CD4-positive, CD25-positive, alpha-beta regulatory T cell (primary cell): Measurements from ENCODE around the gene FSTL4. TPM values are rescaled to one million over a fixed set of nuclear protein-coding genes. Genes with fewer than 3 reads are reported as not detected.

ENCODE experiments used
- ATAC-seq, 2 donors: fragments of 150-1000 bp; cut with Tn5 transposase; one replicate each; pipeline ENCODE4 v1.10.0; 2021; ENCODE audit warnings: low read depth in 2 of 2, moderate number of reproducible peaks in 2 of 2, moderate library complexity in 1 of 2
- DNase-seq, 3 donors: peaks; one replicate each; pipeline versions ENCODE4 v3.0.0 to v3.0.0-alpha.2; 2012 to 2022; ENCODE audit warnings: mixed read lengths in 1 of 3
- H3K27ac ChIP-seq: one replicate; pipeline ENCODE4 v1.7.0; 2013; ENCODE audit warnings: mild to moderate bottlenecking, low read length; ENCODE audit not compliant: insufficient read depth, poor library complexity, severe bottlenecking
- H3K27me3 ChIP-seq: one replicate; pipeline ENCODE4 v1.7.0; 2013; ENCODE audit warnings: low read length; ENCODE audit not compliant: control insufficient read depth, insufficient read depth
- H3K36me3 ChIP-seq: one replicate; pipeline ENCODE4 v1.7.0; 2013; ENCODE audit warnings: mild to moderate bottlenecking, low read length, moderate library complexity; ENCODE audit not compliant: control insufficient read depth, insufficient read depth
- H3K4me1 ChIP-seq: 2 replicates; pipeline ENCODE4 v1.7.0; 2013; ENCODE audit warnings: mild to moderate bottlenecking, low read length; ENCODE audit not compliant: insufficient read depth, control insufficient read depth, poor library complexity, severe bottlenecking
- H3K4me3 ChIP-seq: one replicate; pipeline ENCODE4 v1.7.0; 2013; ENCODE audit warnings: low read depth, mild to moderate bottlenecking, low read length, moderate library complexity
- H3K9me3 ChIP-seq, 2 experiments: 1 replicate in 1 of 2; 2 replicates in 1 of 2; pipeline ENCODE4 v1.7.0; 2013; ENCODE audit warnings: low read length in 2 of 2, mild to moderate bottlenecking in 1 of 2, moderate library complexity in 1 of 2; ENCODE audit not compliant: control insufficient read depth in 2 of 2
- H3K27ac Mint-ChIP-seq, 3 donors: one replicate each; pipeline ENCODE4 v1.8.0; 2020 to 2022; ENCODE audit warnings: mild to moderate bottlenecking in 3 of 3, mixed read lengths in 3 of 3, moderate library complexity in 2 of 3
- H3K27me3 Mint-ChIP-seq: one replicate; pipeline ENCODE4 v1.8.0; 2022; ENCODE audit warnings: mild to moderate bottlenecking, mixed read lengths
- H3K36me3 Mint-ChIP-seq: one replicate; pipeline ENCODE4 v1.8.0; 2020; ENCODE audit warnings: mixed read lengths
- H3K4me1 Mint-ChIP-seq, 4 donors: one replicate each; pipeline ENCODE4 v1.8.0; 2020 to 2022; ENCODE audit warnings: mixed read lengths in 4 of 4, mild to moderate bottlenecking in 1 of 4
- H3K4me3 Mint-ChIP-seq, 4 donors: one replicate each; pipeline ENCODE4 v1.8.0; 2020 to 2022; ENCODE audit warnings: mild to moderate bottlenecking in 4 of 4, mixed read lengths in 4 of 4, moderate library complexity in 3 of 4
- H3K9me3 Mint-ChIP-seq, 7 donors: one replicate each; pipeline ENCODE4 v1.8.0; 2020 to 2022; ENCODE audit warnings: mixed read lengths in 7 of 7, mild to moderate bottlenecking in 3 of 7, moderate library complexity in 2 of 7
- polyA plus RNA-seq, 4 donors: library from polyadenylated mRNA; unstranded; fragments of 300-500 nt; fragmentation: Illumina TruSeq; gene quantifications; one replicate each; pipeline ENCODE4 v1.2.3, GENCODE V29; 2021
- total RNA-seq: library from RNA; stranded (reverse); gene quantifications from one replicate; pipeline ENCODE4 v1.2.3, GENCODE V29; 2022

Gene FSTL4
- total and polyA plus RNA-seq, 5 donors from 2014 or later, result 0.57 TPM; not detected in 4

DNA sequence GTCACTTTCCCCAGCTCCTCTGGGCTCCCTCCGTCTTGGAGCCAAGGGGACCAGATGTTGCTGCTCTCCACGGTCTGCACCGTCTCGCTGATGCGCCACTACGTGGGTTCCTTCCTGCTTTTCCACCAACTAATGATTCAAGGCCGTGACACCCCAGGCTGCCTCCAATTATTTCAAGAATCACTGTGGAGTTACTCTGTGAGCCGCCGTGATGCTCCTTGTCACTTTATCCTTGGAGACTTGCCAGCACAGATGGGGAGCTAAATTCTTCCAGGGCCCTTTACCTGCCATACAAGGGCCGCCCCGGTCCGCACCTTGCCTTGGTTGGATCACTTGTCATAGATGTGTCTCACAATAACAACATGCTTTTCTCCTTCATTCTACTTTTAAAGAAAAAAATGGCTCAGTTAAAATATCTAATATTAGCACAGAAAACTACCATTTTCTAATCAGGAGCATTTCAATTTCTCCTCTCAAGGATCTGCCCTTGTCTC, 202.0 kb downstream of the FSTL4 start:
- no peaks in the 10 kb centered on the region for H3K4me1 ChIP-seq
- H3K36me3 ChIP-seq, result no peaks in the 10 kb centered on the region
- Mint-ChIP-seq H3K9me3 (peaks cover 0 to under 1% (median 0%) of the 10 kb centered on the region in 7 donors), H3K27me3 (peaks cover 17% of the 10 kb centered on the region), H3K4me3 (no peak overlapping the region), H3K27ac (no peak overlapping the region), H3K4me1 (no peaks in the 10 kb centered on the region), H3K36me3 (no peaks in the 10 kb centered on the region)
- no peak overlapping the region for H3K27ac ChIP-seq
- no peak overlapping the region for H3K4me3 ChIP-seq
- DNase-seq (no peak), ATAC-seq (no peak)
- H3K27me3 ChIP-seq, result peaks cover 11% of the 10 kb centered on the region
- H3K9me3 ChIP-seq, result no peaks in the 10 kb centered on the region

DNA sequence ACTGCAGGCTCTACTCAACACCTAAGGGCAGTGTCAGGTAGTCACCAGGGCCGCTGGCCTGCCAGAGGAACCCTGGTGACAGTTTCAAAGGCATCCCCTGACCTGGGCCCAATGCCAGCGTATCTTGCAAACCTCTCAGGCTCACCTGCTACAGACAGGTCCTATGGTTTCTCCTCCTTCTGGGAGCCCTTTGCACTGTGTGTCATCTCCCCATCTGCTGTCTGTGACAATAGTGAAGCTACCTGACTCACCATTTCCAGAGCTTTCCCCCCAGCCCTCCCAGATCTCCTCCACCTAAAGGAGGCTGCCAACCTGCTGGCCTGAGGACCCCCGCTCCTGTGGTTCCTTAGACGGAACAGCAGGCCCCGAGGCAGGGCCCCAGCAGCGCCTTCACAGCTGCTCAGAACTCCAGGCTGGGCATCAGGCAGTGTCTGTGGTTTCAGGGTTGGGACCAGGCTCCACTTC, 203.1 kb downstream of the FSTL4 start:
- H3K27ac Mint-ChIP-seq, result no peak overlapping the region
- H3K4me1 Mint-ChIP-seq, result no peaks in the 10 kb centered on the region
- H3K27me3 ChIP-seq, result peaks cover 11% of the 10 kb centered on the region
- no peak overlapping the region for H3K4me3 ChIP-seq
- H3K36me3 ChIP-seq, result no peaks in the 10 kb centered on the region
- no peaks in the 10 kb centered on the region for H3K9me3 Mint-ChIP-seq
- no peaks in the 10 kb centered on the region for H3K36me3 Mint-ChIP-seq
- H3K4me3 Mint-ChIP-seq, result no peak overlapping the region
- no peak for ATAC-seq
- H3K4me1 ChIP-seq, result no peaks in the 10 kb centered on the region
- no peaks in the 10 kb centered on the region for H3K9me3 ChIP-seq
- peaks cover 14% of the 10 kb centered on the region for H3K27me3 Mint-ChIP-seq
- DNase-seq, result no peak
- H3K27ac ChIP-seq, result no peak overlapping the region

DNA sequence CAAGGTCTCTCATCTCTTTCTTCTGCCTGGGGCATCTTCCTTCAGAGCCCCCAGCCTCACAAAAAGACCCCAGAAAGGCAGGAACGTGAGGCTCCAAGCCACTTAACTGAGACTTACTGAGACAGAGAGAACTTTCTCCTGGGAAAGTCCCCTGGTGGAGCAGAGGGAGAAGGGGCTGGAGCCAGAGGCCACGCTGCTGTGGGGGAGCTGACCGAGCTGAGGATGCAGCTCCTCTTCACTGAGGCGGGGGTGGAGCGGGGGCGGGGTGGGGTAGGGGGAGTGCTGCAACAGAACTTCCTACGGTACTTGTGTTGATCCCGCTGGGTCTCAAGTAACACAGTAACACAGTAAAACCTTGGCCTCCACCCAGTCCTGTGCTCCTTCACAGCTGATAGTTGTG, 204.0 kb downstream of the FSTL4 start:
- ATAC-seq, result no peak
- Mint-ChIP-seq H3K4me1 (no peaks in the 10 kb centered on the region), H3K27ac (no peak overlapping the region), H3K9me3 (no peaks in the 10 kb centered on the region), H3K27me3 (peaks cover 12% of the 10 kb centered on the region), H3K36me3 (no peaks in the 10 kb centered on the region), H3K4me3 (no peak overlapping the region)
- no peak for DNase-seq
- Histone ChIP-seq H3K4me3 (no peak overlapping the region), H3K27ac (no peak overlapping the region), H3K9me3 (no peaks in the 10 kb centered on the region), H3K4me1 (no peaks in the 10 kb centered on the region), H3K36me3 (no peaks in the 10 kb centered on the region), H3K27me3 (peaks cover 6% of the 10 kb centered on the region)

DNA sequence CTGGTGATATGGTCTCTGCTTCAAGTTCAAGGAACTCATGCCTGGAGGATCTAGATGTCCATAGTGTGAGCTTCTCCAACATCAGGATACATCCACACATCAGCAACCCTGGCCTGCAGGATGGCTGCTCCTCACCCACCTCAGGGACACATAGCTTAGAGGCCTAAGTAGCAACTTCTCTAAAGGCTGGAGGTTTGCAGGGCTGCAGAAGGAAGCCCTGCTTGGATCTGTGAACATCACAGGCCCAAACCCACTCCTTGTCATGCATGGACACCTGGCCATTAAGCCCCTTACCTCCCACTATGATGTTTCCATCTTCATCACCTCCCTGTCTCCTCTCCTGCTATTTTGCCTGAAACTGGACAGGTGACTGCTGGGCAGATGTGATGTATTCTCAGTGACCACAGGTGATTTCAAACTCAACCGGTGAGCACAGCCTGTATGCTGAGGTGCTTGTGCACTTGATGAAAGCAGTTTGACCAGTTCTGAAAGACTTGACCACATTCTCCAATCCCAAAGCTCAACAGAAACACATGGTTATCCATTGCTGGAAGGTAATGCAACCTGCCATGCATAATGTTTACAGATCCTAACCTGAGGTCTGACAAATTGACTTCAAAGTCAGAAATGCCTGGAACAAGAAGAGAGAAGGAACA, 205.2 kb downstream of the FSTL4 start:
- no peaks in the 10 kb centered on the region for H3K9me3 Mint-ChIP-seq
- H3K4me3 Mint-ChIP-seq, result no peak overlapping the region
- Histone ChIP-seq H3K9me3 (no peaks in the 10 kb centered on the region), H3K4me1 (no peaks in the 10 kb centered on the region), H3K27ac (no peak overlapping the region), H3K36me3 (no peaks in the 10 kb centered on the region), H3K4me3 (no peak overlapping the region), H3K27me3 (peaks cover 2% of the 10 kb centered on the region)
- DNase-seq, result no peak
- peaks cover 8% of the 10 kb centered on the region for H3K27me3 Mint-ChIP-seq
- no peak for ATAC-seq
- H3K36me3 Mint-ChIP-seq, result no peaks in the 10 kb centered on the region
- no peak overlapping the region for H3K27ac Mint-ChIP-seq
- H3K4me1 Mint-ChIP-seq, result no peaks in the 10 kb centered on the region

DNA sequence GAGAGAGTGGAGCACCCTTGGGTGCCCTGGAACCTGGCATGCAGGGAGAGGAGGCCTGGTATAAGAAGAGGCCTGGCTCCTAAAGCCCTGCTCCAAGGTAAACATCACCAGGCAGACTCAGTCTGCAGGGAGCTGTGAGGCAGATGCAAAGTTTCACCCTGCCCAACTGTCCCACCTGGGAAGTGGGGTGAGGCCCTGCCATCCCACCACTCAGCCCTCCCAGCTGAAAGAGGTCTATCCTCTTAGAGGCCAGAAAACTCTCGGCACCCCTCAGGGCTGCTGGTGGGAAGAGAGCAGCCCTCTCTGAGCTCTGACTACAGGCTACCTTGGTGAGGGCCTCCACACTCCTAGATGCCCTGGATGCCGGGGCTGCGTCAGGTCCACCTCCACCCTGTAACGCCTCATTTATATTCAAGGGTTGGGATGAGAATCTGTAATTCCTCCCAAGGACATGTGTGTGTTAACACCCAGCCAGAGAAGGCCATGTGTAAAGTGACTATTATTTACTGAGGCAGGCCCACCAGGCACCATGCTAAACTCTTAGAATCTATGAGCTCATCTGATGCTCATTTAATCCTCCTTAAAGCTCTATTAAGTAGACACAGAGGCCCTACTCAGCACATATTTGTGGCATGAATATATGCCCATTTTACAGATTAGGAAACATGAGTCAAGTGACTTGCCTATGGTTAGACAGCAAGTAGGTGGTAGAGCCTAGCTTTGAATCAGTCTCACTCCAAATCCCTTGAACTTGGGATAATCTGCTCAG, 205.9 kb downstream of the FSTL4 start:
- Histone ChIP-seq H3K27me3 (no peaks in the 10 kb centered on the region), H3K4me1 (no peaks in the 10 kb centered on the region), H3K27ac (no peak overlapping the region), H3K36me3 (no peaks in the 10 kb centered on the region), H3K9me3 (no peaks in the 10 kb centered on the region), H3K4me3 (no peak overlapping the region)
- peaks cover 8% of the 10 kb centered on the region for H3K27me3 Mint-ChIP-seq
- no peak for ATAC-seq
- H3K4me1 Mint-ChIP-seq, result peaks cover 0 to under 1% (median 0%) of the 10 kb centered on the region in 4 donors
- H3K4me3 Mint-ChIP-seq, result no peak overlapping the region
- H3K27ac Mint-ChIP-seq, result no peak overlapping the region
- no peaks in the 10 kb centered on the region for H3K36me3 Mint-ChIP-seq
- H3K9me3 Mint-ChIP-seq, result no peaks in the 10 kb centered on the region
- no peak for DNase-seq

DNA sequence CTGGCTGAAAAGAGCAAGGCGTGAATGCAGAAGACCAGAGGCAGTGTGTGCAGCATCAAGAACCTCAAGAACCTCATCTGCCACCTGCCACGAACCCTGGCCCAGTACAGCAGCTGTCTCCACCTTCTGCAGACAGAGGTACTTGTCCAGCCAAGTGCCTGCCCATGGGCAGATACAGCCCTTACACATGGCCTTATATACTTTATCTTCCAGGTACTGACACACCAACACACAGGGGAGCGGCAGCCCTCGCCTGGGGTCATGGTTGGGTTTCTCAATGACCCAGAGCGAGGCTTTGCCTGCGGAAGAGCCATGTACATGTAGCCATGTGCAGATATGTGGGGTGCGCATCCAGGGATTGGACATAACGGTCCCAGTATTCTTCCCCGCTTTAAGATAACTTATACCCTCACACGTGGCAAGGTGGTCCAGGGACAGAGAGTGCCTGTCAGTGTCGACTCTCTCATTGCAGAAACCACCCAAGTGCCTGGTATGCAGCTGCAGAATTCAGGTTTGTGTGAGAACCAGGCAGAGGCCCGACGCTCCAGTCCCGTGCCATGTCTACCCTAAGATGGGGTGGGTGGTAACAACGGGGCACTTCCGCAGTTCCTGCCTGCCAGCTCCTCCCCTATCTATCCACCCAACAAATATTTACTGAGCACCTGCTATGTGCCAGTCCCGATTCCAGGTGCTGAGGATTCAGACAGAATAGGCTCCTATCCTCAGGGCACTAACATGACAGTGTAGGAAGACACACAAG, 206.9 kb downstream of the FSTL4 start:
- peaks cover 6% of the 10 kb centered on the region for H3K27me3 Mint-ChIP-seq
- DNase-seq (no peak), ATAC-seq (no peak)
- no peak overlapping the region for H3K27ac Mint-ChIP-seq
- no peaks in the 10 kb centered on the region for H3K9me3 ChIP-seq
- H3K9me3 Mint-ChIP-seq, result no peaks in the 10 kb centered on the region
- no peaks in the 10 kb centered on the region for H3K4me1 ChIP-seq
- H3K36me3 Mint-ChIP-seq, result no peaks in the 10 kb centered on the region
- H3K4me3 ChIP-seq, result no peak overlapping the region
- no peaks in the 10 kb centered on the region for H3K36me3 ChIP-seq
- no peak overlapping the region for H3K27ac ChIP-seq
- no peak overlapping the region for H3K4me3 Mint-ChIP-seq
- H3K27me3 ChIP-seq, result no peaks in the 10 kb centered on the region
- peaks cover 0 to 2% (median 0%) of the 10 kb centered on the region in 4 donors for H3K4me1 Mint-ChIP-seq

DNA sequence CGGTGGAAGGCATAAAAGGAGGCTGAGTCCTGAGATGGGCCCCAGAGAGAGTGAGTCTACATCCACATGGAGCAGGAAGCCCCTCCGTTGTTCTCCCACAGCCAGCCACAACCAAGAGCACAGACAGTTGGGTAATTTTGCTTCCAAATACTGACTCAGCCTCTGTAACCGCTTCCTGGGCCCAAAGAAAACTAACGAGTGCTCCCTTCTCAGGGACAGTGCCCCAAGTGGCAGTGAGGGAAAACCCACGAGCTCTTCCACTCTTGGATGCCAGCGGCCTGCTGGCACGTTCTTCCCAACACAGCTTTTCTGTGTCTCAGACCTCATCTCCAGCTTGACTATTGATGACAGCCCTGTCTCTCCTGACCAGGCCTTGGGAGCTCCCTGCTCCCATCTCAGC, 207.6 kb downstream of the FSTL4 start:
- no peaks in the 10 kb centered on the region for H3K36me3 Mint-ChIP-seq
- no peaks in the 10 kb centered on the region for H3K27me3 Mint-ChIP-seq
- peaks cover 0 to 2% (median 0%) of the 10 kb centered on the region in 4 donors for H3K4me1 Mint-ChIP-seq

More for the DNA sequence above, 207.6 kb downstream of the FSTL4 start:
- Histone ChIP-seq H3K9me3 (no peaks in the 10 kb centered on the region), H3K4me1 (no peaks in the 10 kb centered on the region), H3K36me3 (no peaks in the 10 kb centered on the region), H3K27ac (no peak overlapping the region), H3K4me3 (no peak overlapping the region), H3K27me3 (no peaks in the 10 kb centered on the region)
- no peak overlapping the region for H3K4me3 Mint-ChIP-seq
- no peak for DNase-seq
- no peak overlapping the region for H3K27ac Mint-ChIP-seq
- no peak for ATAC-seq
- H3K9me3 Mint-ChIP-seq, result no peaks in the 10 kb centered on the region
